Measurements from ENCODE around the gene PROCR. TPM values are rescaled to one million over a fixed set of nuclear protein-coding genes. Genes with fewer than 3 reads are reported as not detected.
"Not testable (repeated sequence)": the region's sequence is repeated elsewhere in the genome, so short reads cannot be mapped to it uniquely, and the experiment has no call there.

Gene PROCR
- total RNA-seq, 4 donors from 2014 or later, result 5.7 to 32.2 (median 26.1) TPM

DNA sequence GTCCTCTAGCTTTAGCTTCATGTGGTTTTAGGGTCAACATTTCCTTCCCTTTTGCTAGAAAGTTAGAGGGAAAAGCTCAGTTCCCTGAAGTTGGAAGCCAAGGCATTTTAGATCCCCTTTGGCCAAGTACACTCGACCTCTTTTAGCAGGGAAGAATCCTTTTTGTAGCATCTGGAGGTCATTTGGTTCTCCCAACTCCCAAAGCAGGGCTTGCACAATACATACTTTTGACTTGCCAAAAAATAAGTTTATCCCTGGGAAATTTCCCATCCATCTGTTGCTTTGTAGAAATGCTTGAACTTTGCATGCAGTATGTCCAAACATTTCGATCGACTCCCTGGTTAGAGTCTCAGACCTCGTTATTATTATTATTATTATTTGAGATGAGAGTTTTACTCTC lies 20.1 kb upstream of the PROCR start:
- intact Hi-C loops (cut with DNase I; ENCODE audit: low total_unique reads), result no loop called here
- no peak overlapping the region for H3K4me3 ChIP-seq (ENCODE audit: low read depth, poor library complexity, severe bottlenecking)
- TF ChIP-seq, protein P1, sequence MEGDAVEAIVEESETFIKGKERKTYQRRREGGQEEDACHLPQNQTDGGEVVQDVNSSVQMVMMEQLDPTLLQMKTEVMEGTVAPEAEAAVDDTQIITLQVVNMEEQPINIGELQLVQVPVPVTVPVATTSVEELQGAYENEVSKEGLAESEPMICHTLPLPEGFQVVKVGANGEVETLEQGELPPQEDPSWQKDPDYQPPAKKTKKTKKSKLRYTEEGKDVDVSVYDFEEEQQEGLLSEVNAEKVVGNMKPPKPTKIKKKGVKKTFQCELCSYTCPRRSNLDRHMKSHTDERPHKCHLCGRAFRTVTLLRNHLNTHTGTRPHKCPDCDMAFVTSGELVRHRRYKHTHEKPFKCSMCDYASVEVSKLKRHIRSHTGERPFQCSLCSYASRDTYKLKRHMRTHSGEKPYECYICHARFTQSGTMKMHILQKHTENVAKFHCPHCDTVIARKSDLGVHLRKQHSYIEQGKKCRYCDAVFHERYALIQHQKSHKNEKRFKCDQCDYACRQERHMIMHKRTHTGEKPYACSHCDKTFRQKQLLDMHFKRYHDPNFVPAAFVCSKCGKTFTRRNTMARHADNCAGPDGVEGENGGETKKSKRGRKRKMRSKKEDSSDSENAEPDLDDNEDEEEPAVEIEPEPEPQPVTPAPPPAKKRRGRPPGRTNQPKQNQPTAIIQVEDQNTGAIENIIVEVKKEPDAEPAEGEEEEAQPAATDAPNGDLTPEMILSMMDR (IDR thresholded peaks at IDR 0.05), result no peak
- TF ChIP-seq POLR2A (IDR thresholded peaks at IDR 0.05), result no peak
- DNase-seq (ENCODE audit: low spot score in 2 of 2), result peak in 1 of 2 donors; percentile 40
- WGBS, 2 donors, result 51 to 54% methylated on average over 4 of the region's 4 CpGs

DNA sequence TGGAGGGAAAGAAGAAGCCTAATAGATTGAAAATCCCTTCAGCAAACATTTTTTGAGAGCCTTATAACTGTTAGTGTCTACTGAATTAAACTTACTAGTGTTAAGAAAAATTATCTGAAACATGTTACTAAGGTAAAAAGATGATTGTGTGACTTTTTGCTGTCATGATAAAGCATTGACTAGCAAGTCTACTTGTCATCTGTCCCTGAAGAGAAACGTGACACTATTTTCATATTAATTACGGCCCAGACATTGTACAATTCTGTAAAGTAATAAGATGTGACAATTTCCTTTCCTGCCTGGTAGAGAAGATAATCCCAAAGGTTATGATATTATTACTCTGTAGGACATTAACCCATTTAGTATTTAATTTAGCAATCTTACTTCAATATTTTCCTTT lies 15.9 kb upstream of the PROCR start:
- no peak overlapping the region for H3K4me3 ChIP-seq (ENCODE audit: low read depth, poor library complexity, severe bottlenecking)
- TF ChIP-seq POLR2A (IDR thresholded peaks at IDR 0.05), result no peak
- TF ChIP-seq, protein P1 (IDR thresholded peaks at IDR 0.05), result no peak
- DNase-seq (ENCODE audit: low spot score in 2 of 2), result no peak
- WGBS, 2 donors, result 81 to 84% methylated on average over 2 of the region's 2 CpGs
- intact Hi-C loops (cut with DNase I; ENCODE audit: low total_unique reads), result no loop called here

DNA sequence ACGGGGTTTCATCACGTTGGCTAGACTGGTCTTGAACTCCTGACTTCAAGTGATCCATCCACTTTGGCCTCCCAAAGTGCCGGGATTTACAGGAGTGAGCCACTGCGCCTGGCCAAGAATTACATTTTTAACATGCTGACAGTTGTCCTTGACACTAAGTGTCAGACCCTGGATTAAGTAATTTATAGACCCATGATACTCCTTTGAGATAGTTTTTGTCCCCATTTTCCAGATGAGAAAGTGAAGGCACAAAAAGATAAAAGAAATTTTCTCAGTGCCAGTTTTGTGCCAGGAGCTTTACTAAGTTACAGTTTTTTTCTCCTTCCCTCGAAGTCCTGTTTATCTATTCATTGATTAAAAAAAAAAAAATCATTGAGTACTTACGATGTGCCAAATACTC lies 14.9 kb upstream of the PROCR start:
- no peak for DNase-seq (ENCODE audit: low spot score in 2 of 2)
- intact Hi-C loops (cut with DNase I; ENCODE audit: low total_unique reads), result no loop called here
- TF ChIP-seq, protein P1 (IDR thresholded peaks at IDR 0.05), result no peak
- no peak for TF ChIP-seq POLR2A (IDR thresholded peaks at IDR 0.05)
- H3K4me3 ChIP-seq (ENCODE audit: low read depth, poor library complexity, severe bottlenecking), result no peak overlapping the region
- WGBS, 2 donors, result 89 to 91% methylated on average over 6 of the region's 6 CpGs

DNA sequence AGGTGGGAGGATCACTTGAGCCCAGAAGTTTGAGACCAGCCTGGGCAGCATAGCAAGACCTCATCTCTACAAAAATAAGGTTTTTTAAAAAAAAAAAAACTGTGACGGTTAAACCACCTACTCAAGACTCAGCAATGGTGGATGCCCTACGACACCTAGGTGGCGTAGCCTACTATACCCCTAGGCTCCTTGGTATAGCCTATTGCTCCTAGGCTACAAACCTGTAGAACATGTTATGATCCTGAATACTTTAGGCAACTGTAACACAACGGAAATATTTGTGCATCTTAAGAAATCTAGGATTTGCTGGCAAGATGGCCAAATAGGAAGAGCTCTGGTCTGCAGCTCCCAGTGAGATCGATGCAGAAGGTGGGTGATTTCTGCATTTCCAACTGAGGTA lies 11.5 kb upstream of the PROCR start:
- not testable (repeated sequence) for H3K4me3 ChIP-seq (ENCODE audit: low read depth, poor library complexity, severe bottlenecking)

DNA sequence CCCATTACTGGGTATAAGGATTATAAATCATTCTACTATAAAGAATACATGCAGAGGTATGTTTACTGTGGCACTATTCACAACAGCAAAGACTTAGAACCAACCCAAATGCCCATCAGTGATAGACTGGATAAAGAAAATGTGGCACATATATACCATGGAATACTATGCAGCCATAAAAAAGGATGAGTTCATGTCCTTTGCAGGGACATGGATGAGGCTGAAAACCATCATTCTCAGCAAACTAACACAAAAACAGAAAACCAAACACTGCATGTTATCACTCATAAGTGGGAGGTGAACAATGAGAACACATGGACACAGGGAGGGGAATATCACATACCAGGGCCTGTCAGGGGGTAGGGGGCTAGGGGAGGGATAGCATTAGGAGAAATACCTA lies 7.3 kb upstream of the PROCR start:
- DNase-seq (ENCODE audit: low spot score in 2 of 2); H3K4me3 ChIP-seq (ENCODE audit: low read depth, poor library complexity, severe bottlenecking); intact Hi-C loops (cut with DNase I; ENCODE audit: low total_unique reads): not testable (repeated sequence)

More for the DNA sequence above, 11.5 kb upstream of the PROCR start:
- intact Hi-C loops (cut with DNase I; ENCODE audit: low total_unique reads); DNase-seq (ENCODE audit: low spot score in 2 of 2): not testable (repeated sequence)
- WGBS, 2 donors, result 91 to 92% methylated on average over 5 of the region's 5 CpGs

DNA sequence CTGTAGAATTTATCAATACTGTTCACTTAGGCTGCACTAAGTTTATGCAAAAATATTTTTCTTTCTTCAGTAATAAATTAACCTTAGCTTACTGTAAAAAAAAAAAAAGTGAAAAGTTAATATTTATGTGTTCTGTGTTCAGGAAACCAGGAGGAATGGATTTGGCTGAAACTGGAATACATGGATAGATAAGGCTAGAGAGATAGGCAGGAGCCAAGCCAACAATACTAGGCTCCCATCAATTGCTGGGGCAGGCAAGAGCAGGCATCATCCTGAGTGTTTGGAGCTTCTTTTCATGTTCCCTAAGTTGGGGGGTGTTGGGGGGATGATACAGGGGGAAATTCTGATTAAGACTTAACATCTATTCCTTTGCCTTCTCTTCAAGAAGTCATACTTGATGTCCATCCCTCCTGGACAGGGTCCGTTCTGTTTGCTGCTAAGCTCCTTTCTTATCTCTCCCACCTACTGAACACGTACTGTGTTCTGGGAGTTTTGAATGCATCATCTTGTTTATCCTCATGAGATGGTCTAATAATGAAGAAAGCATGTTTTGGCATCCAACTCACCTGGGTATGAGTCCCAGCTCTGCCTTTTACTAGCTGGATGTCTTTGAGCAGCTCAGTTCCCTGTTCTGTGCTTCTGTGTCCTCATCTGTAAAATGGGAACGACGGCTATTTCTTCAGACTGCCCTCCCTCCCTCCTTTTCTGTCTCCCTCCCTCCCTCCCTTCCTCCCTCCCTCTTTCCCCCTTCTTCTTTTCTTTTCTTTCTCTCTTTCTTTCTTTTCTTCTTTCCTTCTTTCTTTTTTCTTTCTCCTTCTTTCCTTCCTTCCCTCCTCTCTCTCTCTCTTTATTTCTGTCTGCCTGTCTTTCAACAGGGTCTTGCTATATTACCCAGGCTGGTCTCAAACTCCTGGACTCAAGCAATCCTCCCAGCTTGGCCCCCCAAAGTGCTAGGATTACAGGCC lies 6.4 kb upstream of the PROCR start:
- H3K4me3 ChIP-seq (ENCODE audit: low read depth, poor library complexity, severe bottlenecking), result no peak overlapping the region
- TF ChIP-seq, protein P1 (IDR thresholded peaks at IDR 0.05), result no peak
- no peak for TF ChIP-seq POLR2A (IDR thresholded peaks at IDR 0.05)
- WGBS, 2 donors, result 86 to 87% methylated on average over 4 of the region's 4 CpGs
- intact Hi-C loops (cut with DNase I; ENCODE audit: low total_unique reads), result no loop called here
- no peak for DNase-seq (ENCODE audit: low spot score in 2 of 2)

Data from lower leg skin (tissue), 4 donors.